GM21825 (cell line): ENCODE measurements around the gene FAM20A.

Experiments
- ATAC-seq: cut with Tn5 transposase; IDR thresholded peaks from one replicate; pipeline ENCODE4 v1.9.1; 2021; ENCODE audit warnings: mild to moderate bottlenecking, moderate library complexity; ENCODE audit not compliant: unreplicated experiment

The FAM20A gene

DNA sequence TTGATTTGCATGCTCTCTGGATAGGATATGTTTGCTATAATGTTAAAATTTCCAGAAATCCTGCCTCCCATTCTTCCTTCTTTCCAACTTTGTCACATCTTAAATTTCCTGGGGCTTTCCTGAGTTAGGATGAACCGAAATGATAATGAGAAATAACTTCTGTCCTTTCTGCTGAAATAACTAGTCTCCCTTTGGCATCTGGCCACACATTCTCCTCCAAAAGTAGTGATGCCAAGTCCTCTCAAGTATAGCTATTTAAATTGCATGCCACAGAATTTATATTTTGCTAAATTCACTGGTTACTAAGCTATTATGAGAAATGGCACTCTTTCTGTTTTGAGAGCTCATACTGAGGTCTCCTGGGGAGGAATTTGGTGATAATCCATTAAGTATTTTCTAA is 30.6 kb downstream of the FAM20A start:
- ATAC-seq: no peak

GRCh38 chr17:68569346-68569745 is 31.8 kb downstream of the FAM20A start:
- no peak for ATAC-seq

DNA sequence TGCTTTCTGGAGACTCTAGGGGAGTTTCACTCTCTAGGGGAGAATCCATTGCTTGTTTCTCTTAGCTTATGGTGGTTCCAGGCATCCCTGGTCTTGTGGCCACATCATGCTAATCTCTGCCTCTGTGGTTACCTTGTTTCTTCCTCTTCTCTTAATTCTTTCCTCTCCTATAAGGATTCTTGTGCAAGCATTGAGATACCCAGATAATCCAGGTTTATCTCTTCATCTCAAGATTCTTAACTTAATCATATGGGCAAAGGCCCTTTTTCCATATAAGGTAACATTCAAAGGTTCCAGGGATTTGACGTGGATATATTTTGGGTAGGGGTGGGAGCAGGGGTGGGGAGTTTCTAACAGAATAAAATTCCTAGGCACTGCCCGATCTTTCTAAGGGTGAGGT is 32.6 kb downstream of the FAM20A start:
- ATAC-seq: no peak

- ATAC-seq: no peak
Measured at GRCh38 chr17:68567581-68567980, 33.6 kb downstream of the FAM20A start.

- ATAC-seq: no peak
Measured at GRCh38 chr17:68567035-68567434, 34.1 kb downstream of the FAM20A start.

DNA sequence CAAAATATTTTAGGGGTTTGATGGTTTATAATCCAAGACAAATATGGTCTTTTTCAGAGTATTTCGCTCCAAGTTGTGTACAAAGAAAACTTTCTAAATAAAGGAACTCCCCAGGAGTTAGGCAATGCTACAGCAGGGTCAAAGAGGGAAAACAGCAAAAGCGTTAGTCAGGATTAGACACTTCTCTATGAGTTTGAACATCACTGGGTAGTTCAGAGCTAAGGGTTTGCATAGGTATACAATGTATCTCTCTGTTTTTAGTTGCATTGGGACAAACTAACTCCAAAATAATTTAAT is 34.8 kb downstream of the FAM20A start:
- no peak for ATAC-seq

DNA sequence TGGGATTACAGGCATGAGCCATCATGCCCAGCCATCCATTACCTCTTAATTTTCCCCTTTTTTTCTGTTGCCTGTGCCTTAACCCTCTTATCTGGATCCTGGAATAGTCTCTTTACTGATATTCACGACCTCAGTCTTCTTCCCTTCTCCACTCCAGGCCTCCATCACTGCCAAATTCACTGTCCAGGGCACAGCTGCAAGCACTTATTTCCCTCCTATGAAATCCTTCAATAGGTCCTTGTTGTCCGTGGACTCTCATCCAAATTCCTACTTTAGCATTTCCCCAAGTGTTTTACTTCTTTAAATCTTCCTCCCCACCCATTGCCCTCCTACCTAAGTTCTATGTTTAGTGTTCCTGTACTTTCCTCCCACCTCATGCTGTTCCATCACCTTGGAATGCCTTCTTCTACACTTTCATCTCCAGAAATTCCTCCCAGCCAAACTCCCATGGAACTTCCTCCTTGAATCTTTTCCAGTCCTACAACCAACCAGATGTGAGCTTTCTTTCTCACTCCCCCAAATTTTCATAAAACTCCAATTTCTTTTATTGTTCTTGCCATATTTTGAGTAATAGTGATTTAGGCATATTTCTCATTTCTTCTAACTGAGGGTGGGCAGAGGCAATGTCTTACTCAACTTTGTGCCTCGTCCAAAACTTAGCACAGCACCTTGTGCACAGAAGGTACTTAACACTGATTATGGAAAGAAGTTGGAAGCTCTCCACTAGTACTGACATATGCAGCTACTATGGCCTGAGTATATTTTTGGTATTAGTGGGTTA is 35.3 kb downstream of the FAM20A start:
- ATAC-seq: no peak

- ATAC-seq: no peak
Measured at GRCh38 chr17:68564415-68565111, 36.6 kb downstream of the FAM20A start.

- ATAC-seq: no peak
Measured at GRCh38 chr17:68562736-68563135, 38.4 kb downstream of the FAM20A start.

DNA sequence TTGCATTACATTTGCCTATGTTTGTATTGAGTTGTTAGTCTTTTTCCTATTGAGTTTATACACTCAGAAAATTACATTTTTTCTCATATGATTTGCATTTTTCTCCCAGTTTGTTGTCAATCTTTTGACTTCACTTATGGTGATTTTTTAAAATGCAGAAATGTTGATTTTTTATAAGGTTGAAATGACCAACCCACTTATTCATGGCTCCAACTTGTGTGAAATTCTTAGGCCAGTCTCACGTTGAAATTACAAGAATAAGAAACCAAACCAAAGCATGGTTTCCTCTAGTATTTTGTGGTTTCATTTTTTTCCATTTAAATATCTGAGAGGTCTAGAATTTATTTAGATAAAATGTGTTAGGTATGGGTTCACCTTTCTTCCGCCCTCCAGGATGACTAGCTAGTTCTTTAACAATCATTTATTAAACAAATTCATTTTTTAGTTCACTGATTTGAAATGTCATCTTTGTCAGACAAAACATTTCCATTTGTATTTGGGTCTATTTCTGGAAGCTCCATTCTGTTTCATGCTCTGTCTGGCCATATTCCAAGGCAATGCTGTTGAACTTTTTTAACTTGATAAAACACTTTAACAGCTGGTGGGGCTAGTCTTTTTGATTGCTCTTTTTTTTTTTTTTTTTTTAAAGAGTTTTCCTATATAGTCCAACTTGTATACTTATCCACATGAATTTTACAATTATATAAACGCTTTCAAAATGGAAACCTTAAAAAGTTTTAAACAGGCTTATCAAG is 40.0 kb downstream of the FAM20A start:
- no peak for ATAC-seq

- ATAC-seq: no peak
Measured at GRCh38 chr17:68559316-68559715, 41.9 kb downstream of the FAM20A start.

- no peak for ATAC-seq
Measured at GRCh38 chr17:68556551-68556950, 44.6 kb downstream of the FAM20A start.

DNA sequence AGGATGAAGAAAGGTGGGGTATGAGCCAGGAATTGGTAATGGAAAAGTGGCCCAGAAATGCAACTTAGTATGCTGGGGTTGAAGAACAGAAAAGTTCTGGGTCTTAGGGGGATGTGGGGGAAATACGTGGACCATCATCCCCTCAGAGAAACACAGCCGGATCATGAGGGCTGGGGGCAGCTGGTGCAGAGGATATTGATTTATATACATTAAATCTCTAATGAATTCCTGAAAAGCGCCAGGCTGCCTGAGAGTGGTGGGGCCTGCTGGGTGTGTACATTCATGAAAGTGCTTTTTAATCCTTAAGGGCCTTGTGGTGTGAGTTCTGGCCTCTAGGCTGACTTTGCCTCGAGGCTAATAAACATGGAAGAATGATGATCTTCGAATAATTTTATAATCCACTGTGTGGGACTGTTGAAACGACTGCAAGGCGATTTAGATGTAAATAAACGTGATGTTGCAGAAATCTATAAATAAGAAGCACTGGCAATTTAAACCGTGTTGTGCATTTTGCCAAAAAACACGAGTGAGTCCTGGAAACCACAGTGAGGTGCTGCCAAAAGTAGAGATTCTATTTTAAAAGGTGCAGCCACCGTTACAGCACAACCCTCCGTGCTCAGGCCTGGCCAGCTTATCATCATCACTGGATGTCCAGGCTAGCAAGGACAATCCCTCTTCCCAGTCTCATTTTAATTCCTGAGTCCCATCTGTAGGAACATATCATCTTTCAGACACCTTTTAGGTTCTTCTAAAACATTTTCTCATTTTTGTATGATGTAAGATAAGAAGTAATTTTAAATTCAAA is 56.9 kb downstream of the FAM20A start:
- ATAC-seq: no peak

GRCh38 chr17:68542698-68543463 is 58.3 kb downstream of the FAM20A start:
- ATAC-seq: no peak

DNA sequence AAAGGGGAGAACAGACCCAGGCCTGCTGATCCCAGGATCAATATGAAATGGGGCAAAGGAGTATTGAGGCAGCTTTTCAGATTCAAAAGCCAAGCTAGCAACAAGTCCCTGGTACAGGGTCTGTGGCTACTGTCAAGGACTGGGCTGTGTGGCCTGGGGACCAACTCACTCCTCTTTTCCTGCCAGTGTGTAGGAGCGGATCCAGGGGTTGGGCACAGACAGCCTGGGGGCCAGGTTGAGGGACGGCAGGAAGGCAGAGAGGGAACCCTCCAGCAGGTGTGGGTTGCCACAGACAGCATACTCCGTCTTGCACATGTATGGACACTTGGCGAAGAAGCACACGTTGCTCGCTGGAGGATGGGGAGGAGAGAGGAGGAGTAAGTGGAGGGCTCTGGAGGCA is 59.4 kb downstream of the FAM20A start:
- ATAC-seq: no peak

- ATAC-seq: no peak
Measured at GRCh38 chr17:68540981-68541380, 60.2 kb downstream of the FAM20A start.

GRCh38 chr17:68539548-68540467 is 61.4 kb downstream of the FAM20A start:
- ATAC-seq: no peak

DNA sequence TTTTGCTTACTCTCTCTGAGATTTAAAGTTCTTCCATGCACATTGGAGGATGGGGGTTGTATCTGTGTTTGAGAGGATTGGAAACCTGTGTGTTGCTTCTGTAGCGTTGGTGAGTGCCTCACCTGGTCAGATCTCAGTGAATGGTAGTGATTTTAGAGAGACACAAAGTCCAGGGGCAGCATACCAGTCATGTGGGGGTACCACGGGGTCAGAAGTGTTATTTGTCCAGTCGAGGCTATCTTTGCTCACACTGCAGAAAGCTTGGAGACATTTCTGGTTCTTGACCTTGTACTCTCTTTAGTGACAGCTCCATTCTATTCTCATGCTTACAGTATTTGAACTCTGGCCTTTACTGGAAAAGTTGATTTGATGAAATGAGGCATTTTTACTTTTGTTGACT is 65.2 kb downstream of the FAM20A start:
- no peak for ATAC-seq

- no peak for ATAC-seq
Measured at GRCh38 chr17:68534695-68535088, 66.5 kb downstream of the FAM20A start.
